CD14-positive monocyte (primary cell): ENCODE measurements around the gene EIF3B. TPM values are rescaled to one million over a fixed set of nuclear protein-coding genes. Genes with fewer than 3 reads are reported as not detected.

ENCODE experiments used
- DNase-seq, 3 donors: peaks; one replicate each; pipeline ENCODE4 v3.0.0-alpha.2; 2011 to 2022
- H2AFZ ChIP-seq: 2 replicates; pipeline ENCODE4 v1.6.0; 2012; ENCODE audit warnings: mild to moderate bottlenecking, low read depth, low read length, inconsistent platforms; ENCODE audit not compliant: insufficient read depth, poor library complexity, severe bottlenecking
- H3K27ac ChIP-seq, 2 donors: 1 replicate in 1 of 2; 2 replicates in 1 of 2; pipeline ENCODE4 v1.5.1; 2012 to 2013; ENCODE audit warnings: low read length in 2 of 2, control low read depth in 1 of 2, inconsistent platforms in 1 of 2, low read depth in 1 of 2, mild to moderate bottlenecking in 1 of 2
- H3K27me3 ChIP-seq, 2 donors: one replicate each; pipeline versions ENCODE4 v1.6.0 to v1.6.1; 2011 to 2013; ENCODE audit warnings: low read length in 2 of 2; ENCODE audit not compliant: control insufficient read depth in 2 of 2, insufficient read depth in 2 of 2
- H3K36me3 ChIP-seq, 2 donors: replicated peaks in 1 of 2; 1 replicate in 1 of 2; 2 replicates in 1 of 2; pipeline versions ENCODE4 v1.5.1 to v1.6.1; 2012 to 2013; ENCODE audit warnings: low read length in 2 of 2, control low read depth in 1 of 2, inconsistent platforms in 1 of 2, mild to moderate bottlenecking in 1 of 2; ENCODE audit not compliant: insufficient read depth in 2 of 2, control insufficient read depth in 1 of 2
- H3K4me1 ChIP-seq, 2 donors: 1 replicate in 1 of 2; 2 replicates in 1 of 2; pipeline versions ENCODE4 v1.5.1 to v1.6.1; 2012 to 2013; ENCODE audit warnings: low read length in 2 of 2, control low read depth in 1 of 2, inconsistent platforms in 1 of 2, mild to moderate bottlenecking in 1 of 2, moderate library complexity in 1 of 2; ENCODE audit not compliant: insufficient read depth in 2 of 2, control insufficient read depth in 1 of 2
- H3K4me2 ChIP-seq: replicated peaks from 2 replicates; pipeline ENCODE3; 2012; ENCODE audit warnings: low read length, moderate library complexity, mild to moderate bottlenecking; ENCODE audit not compliant: poor library complexity, severe bottlenecking; ENCODE audit errors: extremely low read depth
- H3K4me3 ChIP-seq, 3 experiments: fragments of 200-600 bp in 1 of 3; sonication (generic) in 1 of 3; replicated peaks in 1 of 3; 1 replicate in 2 of 3; 2 replicates in 1 of 3; pipeline ENCODE4 v1.5.1; 2011 to 2013; ENCODE audit warnings: low read length in 3 of 3, mild to moderate bottlenecking in 3 of 3, control low read depth in 2 of 3, low read depth in 2 of 3, inconsistent platforms in 1 of 3, moderate library complexity in 1 of 3
- H3K79me2 ChIP-seq: 2 replicates; pipeline ENCODE4 v1.6.0; 2012; ENCODE audit warnings: mild to moderate bottlenecking, control low read depth, inconsistent platforms, low read length, moderate library complexity; ENCODE audit not compliant: insufficient read depth
- H3K9ac ChIP-seq: 2 replicates; pipeline ENCODE4 v1.6.0; 2017; ENCODE audit warnings: low read length, mild to moderate bottlenecking; ENCODE audit not compliant: insufficient read depth, poor library complexity, severe bottlenecking
- H3K9me3 ChIP-seq, 2 donors: replicated peaks in 1 of 2; 1 replicate in 1 of 2; 2 replicates in 1 of 2; pipeline versions ENCODE4 v1.5.1 to v1.6.1; 2012 to 2013; ENCODE audit warnings: low read length in 2 of 2, control low read depth in 1 of 2; ENCODE audit not compliant: control insufficient read depth in 1 of 2, insufficient read depth in 1 of 2
- H4K20me1 ChIP-seq: 2 replicates; pipeline ENCODE4 v1.6.0; 2012; ENCODE audit warnings: mild to moderate bottlenecking, low read length, control low read depth, moderate library complexity; ENCODE audit not compliant: insufficient read depth
- H3K27ac Mint-ChIP-seq, 7 donors: one replicate each; pipeline ENCODE4 v1.8.0; 2020; ENCODE audit warnings: mild to moderate bottlenecking in 7 of 7, mixed read lengths in 7 of 7, moderate library complexity in 6 of 7, inconsistent platforms in 2 of 7
- H3K27me3 Mint-ChIP-seq, 3 donors: one replicate each; pipeline ENCODE4 v1.8.0; 2021 to 2022; ENCODE audit warnings: low read depth in 3 of 3, mild to moderate bottlenecking in 3 of 3, mixed read lengths in 3 of 3, moderate library complexity in 3 of 3, inconsistent platforms in 1 of 3
- H3K36me3 Mint-ChIP-seq, 2 donors: one replicate each; pipeline ENCODE4 v1.8.0; 2020; ENCODE audit warnings: mixed read lengths in 2 of 2, inconsistent platforms in 1 of 2, mild to moderate bottlenecking in 1 of 2
- H3K4me1 Mint-ChIP-seq: one replicate; pipeline ENCODE4 v1.8.0; 2020; ENCODE audit warnings: mild to moderate bottlenecking, mixed read lengths
- H3K4me3 Mint-ChIP-seq, 2 donors: one replicate each; pipeline ENCODE4 v1.8.0; 2020; ENCODE audit warnings: mild to moderate bottlenecking in 2 of 2, mixed read lengths in 2 of 2, moderate library complexity in 1 of 2
- H3K9me3 Mint-ChIP-seq, 7 donors: one replicate each; pipeline ENCODE4 v1.8.0; 2020 to 2022; ENCODE audit warnings: mixed read lengths in 7 of 7, mild to moderate bottlenecking in 6 of 7, moderate library complexity in 6 of 7, inconsistent platforms in 2 of 7
- CTCF ChIP-seq: fragments of 200-600 bp; IDR thresholded peaks from one replicate; pipeline ENCODE4 v1.8.0; 2022; ENCODE audit warnings: antibody characterized with exemption, mild to moderate bottlenecking
- WGBS: methylation state at CpG from one replicate; pipeline ENCODE4 v1.1.5; 2013; ENCODE audit warnings: missing lambda C conversion rate; ENCODE audit not compliant: insufficient coverage; 5-methylcytosine and 5-hydroxymethylcytosine counted together
- intact Hi-C, 2 donors: fragments of 100-400 bp; cut with micrococcal nuclease; formaldehyde crosslinking; loops; one replicate each; pipeline versions ENCODE4 v1.15.0 to v1.15.1; 2023
- polyA plus RNA-seq, 3 donors: library from polyadenylated mRNA; depleted of rRNA in 1 of 3; unstranded in 2 of 3; stranded (reverse) in 1 of 3; fragments of 300-500 nt in 2 of 3; fragments of >200 nt in 1 of 3; fragmentation: Illumina TruSeq in 2 of 3; gene quantifications; 1 replicate in 2 of 3; 2 replicates in 1 of 3; pipeline ENCODE4 v1.2.3, GENCODE V29; 2012 to 2021

EIF3B gene
- polyA plus RNA-seq, 3 donors, result 46.0 to 89.1 (median 69.2) TPM

- no peak overlapping the region for H3K27ac Mint-ChIP-seq
- Histone ChIP-seq H3K4me1 (no peaks in the 10 kb centered on the region), H3K9me3 (no peaks in the 10 kb centered on the region), H3K4me3 (no peak overlapping the region), H2AFZ (no peak overlapping the region), H3K27ac (no peak overlapping the region), H3K79me2 (peaks cover 17% of the 10 kb centered on the region), H3K27me3 (no peaks in the 10 kb centered on the region), H4K20me1 (peaks cover 42% of the 10 kb centered on the region), H3K4me2 (no peak overlapping the region), H3K9ac (no peak overlapping the region), H3K36me3 (peaks cover 94 to 99% of the 10 kb centered on the region in 2 donors)
- H3K36me3 Mint-ChIP-seq, result peaks cover 85 to 100% of the 10 kb centered on the region in 2 donors
- H3K27me3 Mint-ChIP-seq, result no peaks in the 10 kb centered on the region
- DNase-seq, result no peak
- no peaks in the 10 kb centered on the region for H3K9me3 Mint-ChIP-seq
- no peak overlapping the region for H3K4me3 Mint-ChIP-seq
- intact Hi-C loops, result no loop called here
- TF ChIP-seq CTCF, result no peak
- WGBS, result 90% methylated on average over 10 of the region's 10 CpGs
- no peaks in the 10 kb centered on the region for H3K4me1 Mint-ChIP-seq
Observed at GRCh38 chr7:2369139-2369538, 14.5 kb downstream of the EIF3B start.

- intact Hi-C loops, result no loop called here
- WGBS, result 94% methylated on average over 7 of the region's 8 CpGs
- H3K36me3 Mint-ChIP-seq, result peaks cover 85 to 100% of the 10 kb centered on the region in 2 donors
- H3K9me3 Mint-ChIP-seq, result peaks cover 0 to 3% (median 0%) of the 10 kb centered on the region in 7 donors
- H3K36me3 ChIP-seq, result peaks cover 94 to 99% of the 10 kb centered on the region in 2 donors
- no peak overlapping the region for H3K4me3 ChIP-seq
- H3K9me3 ChIP-seq, result no peaks in the 10 kb centered on the region
- H3K79me2 ChIP-seq, result peaks cover 23% of the 10 kb centered on the region
- no peak overlapping the region for H3K4me3 Mint-ChIP-seq
- no peaks in the 10 kb centered on the region for H3K4me1 Mint-ChIP-seq
- H3K27me3 ChIP-seq, result no peaks in the 10 kb centered on the region
- H3K4me1 ChIP-seq, result no peaks in the 10 kb centered on the region
- no peak overlapping the region for H3K9ac ChIP-seq
- H3K4me2 ChIP-seq, result no peak overlapping the region
- H4K20me1 ChIP-seq, result peaks cover 40% of the 10 kb centered on the region
- H2AFZ ChIP-seq, result no peak overlapping the region
- no peak overlapping the region for H3K27ac ChIP-seq
- peaks cover 0 to 4% (median 0%) of the 10 kb centered on the region in 3 donors for H3K27me3 Mint-ChIP-seq
- peak overlapping the region in 1 of 7 donors; percentile 18 for H3K27ac Mint-ChIP-seq
- no peak for TF ChIP-seq CTCF
- no peak for DNase-seq
Observed at GRCh38 chr7:2371329-2371728, 16.7 kb downstream of the EIF3B start.
